SU-DHL-6 (cell line): ENCODE results near the gene TMEM271.

Experiments used
- EZH2phosphoT487 ChIP-seq: fragments of 200-600 bp; sonication (generic), shearing (Covaris generic); conservative IDR thresholded peaks from 2 replicates; pipeline ENCODE4 v1.6.1; 2018; ENCODE audit warnings: mild to moderate bottlenecking, antibody characterized with exemption, low read length, moderate library complexity, mixed read lengths
- TF ChIP-seq, protein P1 (sequence below): fragments of 200-600 bp; sonication (generic); IDR thresholded peaks from one replicate; pipeline ENCODE4 v1.5.1; 2017; ENCODE audit warnings: antibody characterized with exemption, mild to moderate bottlenecking, low read length, moderate library complexity; ENCODE audit not compliant: insufficient read depth, poor library complexity, severe bottlenecking

DNA sequence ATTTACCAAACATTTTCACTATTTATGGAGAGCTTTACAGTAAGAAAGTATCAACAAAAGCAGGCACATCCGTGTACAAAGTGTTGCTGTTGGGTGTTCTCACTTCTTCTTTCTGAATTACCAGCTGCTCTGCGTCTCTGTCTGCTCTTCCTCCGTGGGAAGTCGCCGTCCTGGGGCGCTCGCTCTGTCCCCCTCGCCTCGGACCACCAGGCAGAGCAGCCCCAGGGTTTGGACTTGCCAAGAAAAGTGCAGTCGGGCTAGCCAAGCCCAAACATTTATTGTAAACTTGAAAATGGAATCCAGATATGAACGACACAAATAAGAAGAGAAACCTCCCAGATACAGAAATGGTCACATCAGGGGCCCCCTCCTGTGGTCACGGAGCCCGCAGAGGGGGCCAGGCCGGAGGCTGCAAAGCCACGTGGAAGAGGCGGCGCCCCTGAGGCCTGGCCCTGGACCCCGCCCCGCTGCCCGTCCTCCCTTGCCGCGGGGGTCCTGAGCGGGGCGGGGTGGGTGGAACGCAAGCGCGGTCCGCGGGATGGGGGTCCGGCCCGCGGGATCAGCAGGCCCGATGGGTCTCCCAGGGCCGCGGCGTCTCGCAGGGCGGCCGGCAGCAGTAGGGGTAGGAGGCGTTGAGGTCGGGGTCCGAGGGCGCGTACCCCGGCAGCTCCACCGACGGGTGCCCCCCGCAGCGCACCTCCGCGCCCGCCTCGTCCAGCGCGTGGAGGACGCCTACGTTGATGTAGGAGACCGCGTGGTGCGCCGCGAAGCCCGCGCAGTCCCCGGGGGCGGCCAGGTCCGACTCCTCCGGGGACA, 1.5 kb downstream of the TMEM271 start:
- TF ChIP-seq, protein P1, sequence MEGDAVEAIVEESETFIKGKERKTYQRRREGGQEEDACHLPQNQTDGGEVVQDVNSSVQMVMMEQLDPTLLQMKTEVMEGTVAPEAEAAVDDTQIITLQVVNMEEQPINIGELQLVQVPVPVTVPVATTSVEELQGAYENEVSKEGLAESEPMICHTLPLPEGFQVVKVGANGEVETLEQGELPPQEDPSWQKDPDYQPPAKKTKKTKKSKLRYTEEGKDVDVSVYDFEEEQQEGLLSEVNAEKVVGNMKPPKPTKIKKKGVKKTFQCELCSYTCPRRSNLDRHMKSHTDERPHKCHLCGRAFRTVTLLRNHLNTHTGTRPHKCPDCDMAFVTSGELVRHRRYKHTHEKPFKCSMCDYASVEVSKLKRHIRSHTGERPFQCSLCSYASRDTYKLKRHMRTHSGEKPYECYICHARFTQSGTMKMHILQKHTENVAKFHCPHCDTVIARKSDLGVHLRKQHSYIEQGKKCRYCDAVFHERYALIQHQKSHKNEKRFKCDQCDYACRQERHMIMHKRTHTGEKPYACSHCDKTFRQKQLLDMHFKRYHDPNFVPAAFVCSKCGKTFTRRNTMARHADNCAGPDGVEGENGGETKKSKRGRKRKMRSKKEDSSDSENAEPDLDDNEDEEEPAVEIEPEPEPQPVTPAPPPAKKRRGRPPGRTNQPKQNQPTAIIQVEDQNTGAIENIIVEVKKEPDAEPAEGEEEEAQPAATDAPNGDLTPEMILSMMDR: no peak
- TF ChIP-seq EZH2phosphoT487: no peak
